ENCODE measurements around the gene ADAMTS16.

The ADAMTS16 gene

GRCh38 chr5:5195128-5195918 is 55.2 kb downstream of the ADAMTS16 start:
- no peak for DNase-seq (ENCODE audit: low read depth)
- no peak for TF ChIP-seq CTCF (conservative IDR thresholded peaks at IDR 0.05; ENCODE audit: low read depth, low read length)
- no peak overlapping the region for H3K4me3 ChIP-seq (ENCODE audit: low read depth, low read length)

DNA sequence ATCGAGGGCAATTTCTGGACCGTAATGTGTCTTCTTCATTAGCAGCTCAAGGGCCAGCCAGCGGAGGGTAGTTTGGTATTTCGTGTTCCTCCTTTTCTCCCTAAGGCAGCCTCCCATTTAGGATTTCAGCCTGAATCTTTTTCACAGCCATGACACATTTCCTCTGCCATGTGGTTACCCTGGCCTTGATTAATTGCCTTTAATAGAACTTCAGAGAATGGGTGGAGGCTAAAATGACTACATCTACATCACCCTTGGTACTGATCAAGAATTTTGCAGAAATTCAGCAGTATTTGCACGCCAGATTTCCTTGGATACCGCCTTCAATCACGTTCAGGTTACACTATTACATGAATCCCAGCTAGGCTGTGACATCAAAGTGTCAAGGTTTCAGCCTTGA is 58.0 kb downstream of the ADAMTS16 start:
- no peak overlapping the region for H3K4me3 ChIP-seq (ENCODE audit: low read depth, low read length)
- no peak for TF ChIP-seq CTCF (conservative IDR thresholded peaks at IDR 0.05; ENCODE audit: low read depth, low read length)
- DNase-seq (ENCODE audit: low read depth) = no peak

- TF ChIP-seq CTCF (conservative IDR thresholded peaks at IDR 0.05; ENCODE audit: low read depth, low read length) = no peak
- H3K4me3 ChIP-seq (ENCODE audit: low read depth, low read length) = no peak overlapping the region
- DNase-seq (ENCODE audit: low read depth) = no peak
These were observed 58.7 kb downstream of the ADAMTS16 start for GRCh38 chr5:5198815-5199214.

DNA sequence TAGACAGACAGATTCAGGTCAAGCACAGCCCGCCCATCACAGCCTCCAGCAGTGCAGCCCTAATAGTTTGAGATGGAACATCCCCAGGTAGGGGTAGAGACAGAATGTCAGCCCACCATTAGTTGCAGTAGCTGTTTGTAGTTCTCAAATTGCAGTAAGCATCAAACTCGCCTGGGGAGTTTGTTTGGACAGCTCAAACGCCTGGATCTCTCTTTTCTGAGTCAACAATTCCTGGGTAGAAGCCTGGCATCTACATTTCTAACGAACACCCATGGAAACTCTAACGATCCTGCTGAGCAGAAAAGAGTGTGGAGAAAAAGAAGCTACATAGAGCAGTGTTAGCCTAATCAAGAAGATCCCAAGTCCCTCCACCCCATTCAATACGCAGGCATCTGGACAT is 59.4 kb downstream of the ADAMTS16 start:
- no peak overlapping the region for H3K4me3 ChIP-seq (ENCODE audit: low read depth, low read length)
- TF ChIP-seq CTCF (conservative IDR thresholded peaks at IDR 0.05; ENCODE audit: low read depth, low read length) = no peak
- no peak for DNase-seq (ENCODE audit: low read depth)

DNA sequence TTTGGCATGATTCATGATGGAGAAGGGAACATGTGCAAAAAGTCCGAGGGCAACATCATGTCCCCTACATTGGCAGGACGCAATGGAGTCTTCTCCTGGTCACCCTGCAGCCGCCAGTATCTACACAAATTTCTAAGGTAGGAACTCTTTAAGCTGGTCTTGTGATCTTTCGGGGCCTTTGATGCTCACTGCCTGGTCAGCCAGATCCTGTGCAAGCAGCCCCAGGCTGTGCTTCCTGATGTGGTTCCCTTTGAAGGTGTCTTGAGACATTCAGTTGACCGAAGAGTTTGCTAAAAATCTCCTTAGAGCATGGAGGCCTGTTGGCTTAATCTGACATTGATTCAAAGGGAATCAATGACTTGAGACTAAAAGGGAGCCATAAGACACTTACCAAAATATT is 60.0 kb downstream of the ADAMTS16 start:
- DNase-seq (ENCODE audit: low read depth) = no peak
- no peak overlapping the region for H3K4me3 ChIP-seq (ENCODE audit: low read depth, low read length)
- TF ChIP-seq CTCF (conservative IDR thresholded peaks at IDR 0.05; ENCODE audit: low read depth, low read length) = no peak

DNA sequence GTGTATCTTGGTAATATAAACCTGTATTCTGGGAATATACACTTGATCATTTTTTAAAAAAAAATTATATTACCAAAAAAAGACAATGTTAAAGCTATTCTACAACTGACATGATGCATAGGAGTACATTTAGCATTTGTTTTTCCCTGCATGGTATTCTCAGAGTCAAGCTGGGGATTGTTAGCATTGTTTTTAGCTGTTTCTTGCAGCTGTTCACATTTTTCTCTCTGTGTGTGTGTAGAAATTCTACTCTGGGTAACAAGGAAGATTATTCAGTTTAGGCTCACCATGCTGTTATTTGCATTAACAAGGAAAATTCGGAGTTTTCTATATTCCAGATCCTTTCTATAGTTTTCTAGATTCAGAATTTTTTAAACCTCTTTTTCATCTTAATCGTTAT is 62.2 kb downstream of the ADAMTS16 start:
- TF ChIP-seq CTCF (conservative IDR thresholded peaks at IDR 0.05; ENCODE audit: low read depth, low read length) = no peak
- no peak for DNase-seq (ENCODE audit: low read depth)
- H3K4me3 ChIP-seq (ENCODE audit: low read depth, low read length) = no peak overlapping the region

- TF ChIP-seq CTCF (conservative IDR thresholded peaks at IDR 0.05; ENCODE audit: low read depth, low read length) = no peak
- DNase-seq (ENCODE audit: low read depth) = no peak
- H3K4me3 ChIP-seq (ENCODE audit: low read depth, low read length) = no peak overlapping the region
These were observed 63.3 kb downstream of the ADAMTS16 start for GRCh38 chr5:5203451-5203850.
